OCI-LY7 (cell line): ENCODE results near the gene PDZD2.

Experiments
- CTCF ChIP-seq: fragments of 200-600 bp; sonication (generic); conservative IDR thresholded peaks from 2 replicates; pipeline ENCODE4 v1.5.1; 2014; ENCODE audit warnings: mild to moderate bottlenecking, antibody characterized with exemption, low read length, moderate library complexity, mixed read lengths
- EZH2phosphoT487 ChIP-seq: fragments of 200-600 bp; sonication (generic); IDR thresholded peaks from 2 replicates; pipeline ENCODE4 v1.6.1; 2018; ENCODE audit warnings: low read depth, borderline replicate concordance, mild to moderate bottlenecking, mixed run types, antibody characterized with exemption, low read length, moderate library complexity, mixed read lengths

GRCh38 chr5:31859096-31859495 is 220.2 kb downstream of the PDZD2 start:
- TF ChIP-seq CTCF, result no peak
- no peak for TF ChIP-seq EZH2phosphoT487
